GM12878 (cell line): ENCODE data around the gene SSBP3. TPM values are rescaled to one million over a fixed set of nuclear protein-coding genes. Genes with fewer than 3 reads are reported as not detected.
A peak's percentile ranks its signal among the peaks of the same experiment; 100 is the strongest.

Experiments used
- ATAC-seq: fragments of 200-7000 bp; cut with Tn5 transposase; 3 replicates; pipeline ENCODE4 v1.9.1; 2020; ENCODE audit warnings: mild to moderate bottlenecking, moderate library complexity
- BruUV-seq: library from RNA; stranded (reverse); fragments of 400-500 nt; replicated peaks from 2 replicates; lab custom pipeline; 2021; lab: Mats Ljungman, UMichigan
- CTCF ChIA-PET: fragments of 300-600 bp; sonication (Branson Sonifier 250); formaldehyde crosslinking; extraction: SDS; loops from one replicate; lab custom pipeline; 2021; ENCODE audit warnings: inconsistent platforms; lab: Yijun Ruan, JAX
- POLR2A ChIA-PET: fragments of 350-600 bp; formaldehyde crosslinking; extraction: SDS; loops from one replicate; lab custom pipeline; 2021; ENCODE audit warnings: inconsistent platforms; lab: Charles Lee
- RAD21 ChIA-PET: fragments of 300-600 bp; sonication (Branson Sonifier 250); formaldehyde crosslinking; loops from one replicate; lab custom pipeline; 2023; ENCODE audit warnings: antibody characterized with exemption; ENCODE audit not compliant: unreplicated experiment; lab: Charles Lee
- SMC1A ChIA-PET: fragments of 300-600 bp; sonication (Branson Sonifier 250); formaldehyde crosslinking; loops from one replicate; lab custom pipeline; 2023; ENCODE audit not compliant: unreplicated experiment, uncharacterized antibody; lab: Charles Lee
- DNase-seq: peaks from one replicate; pipeline ENCODE4 v3.0.0-alpha.2; 2011; ENCODE audit warnings: low read depth, low spot score
- FAIRE-seq: peaks from 3 replicates; lab custom pipeline; 2011; peaks lifted over from hg19 to GRCh38; lab: Jason Lieb, UNC
- H2AFZ ChIP-seq: 2 replicates; pipeline ENCODE4 v1.6.0; 2011; ENCODE audit warnings: low read depth, low read length, control low read depth; ENCODE audit not compliant: control insufficient read depth
- H3K27ac ChIP-seq: 2 replicates; pipeline ENCODE4 v1.5.1; 2011; ENCODE audit warnings: control low read depth; ENCODE audit not compliant: control insufficient read depth, insufficient read depth
- H3K27me3 ChIP-seq, 2 experiments: replicated peaks in 1 of 2; 2 replicates each; pipeline versions ENCODE4 v1.6.0 to v1.6.1; 2011; ENCODE audit warnings: low read length in 1 of 2; ENCODE audit not compliant: control insufficient read depth in 2 of 2, insufficient read depth in 2 of 2
- H3K36me3 ChIP-seq, 2 experiments: 2 replicates each; pipeline ENCODE4 v1.5.1; 2011; ENCODE audit warnings: low read length in 1 of 2; ENCODE audit not compliant: control insufficient read depth in 2 of 2, insufficient read depth in 2 of 2
- H3K4me1 ChIP-seq: 2 replicates; pipeline ENCODE4 v1.6.1; 2011; ENCODE audit warnings: mild to moderate bottlenecking, low read length, moderate library complexity, mixed read lengths; ENCODE audit not compliant: control insufficient read depth, insufficient read depth
- H3K4me2 ChIP-seq: 2 replicates; pipeline ENCODE4 v1.6.0; 2011; ENCODE audit warnings: control low read depth; ENCODE audit not compliant: control insufficient read depth, insufficient read depth
- H3K4me3 ChIP-seq: fragments of 200-600 bp; sonication (generic); 2 replicates; pipeline ENCODE4 v1.5.1; 2016
- H3K79me2 ChIP-seq: 2 replicates; pipeline ENCODE4 v1.6.0; 2011; ENCODE audit warnings: low read length; ENCODE audit not compliant: control insufficient read depth, insufficient read depth
- H3K9ac ChIP-seq: 2 replicates; pipeline ENCODE4 v1.8.0; 2011; ENCODE audit warnings: low read length, control low read depth, mixed read lengths; ENCODE audit not compliant: control insufficient read depth, insufficient read depth
- H3K9me3 ChIP-seq: replicated peaks from 3 replicates; pipeline ENCODE4 v1.5.1; 2011; ENCODE audit warnings: mild to moderate bottlenecking, low read length; ENCODE audit not compliant: control insufficient read depth, insufficient read depth
- H4K20me1 ChIP-seq: 2 replicates; pipeline ENCODE4 v1.6.0; 2011; ENCODE audit not compliant: control insufficient read depth, insufficient read depth
- FOS ChIP-seq: IDR thresholded peaks from 3 replicates; pipeline ENCODE4 v1.6.1; 2011; ENCODE audit warnings: borderline replicate concordance; ENCODE audit not compliant: insufficient read length; ENCODE audit errors: extremely low read depth
- GABPA ChIP-seq: IDR thresholded peaks from 2 replicates; pipeline ENCODE4 v1.6.1; 2014; ENCODE audit warnings: antibody characterized with exemption, low read depth, mild to moderate bottlenecking, inconsistent platforms
- MYC ChIP-seq: IDR thresholded peaks from 2 replicates; pipeline ENCODE4 v1.6.1; 2011; ENCODE audit warnings: mild to moderate bottlenecking, low read length, moderate library complexity, inconsistent platforms; ENCODE audit not compliant: insufficient read depth, insufficient replicate concordance, insufficient read length, severe bottlenecking
- NR2C1 ChIP-seq: fragments of 450-650 bp; IDR thresholded peaks from 2 replicates; pipeline ENCODE4 v1.6.1; 2017; ENCODE audit warnings: antibody characterized with exemption, mild to moderate bottlenecking, moderate library complexity
- RAD51 ChIP-seq: fragments of 450-650 bp; IDR thresholded peaks from 2 replicates; pipeline ENCODE4 v1.6.1; 2016; ENCODE audit warnings: moderate library complexity, mild to moderate bottlenecking, inconsistent platforms
- WGBS: methylation state at CpG from one replicate; pipeline ENCODE4 v1.1.6; 2016; ENCODE audit warnings: low lambda C conversion rate; ENCODE audit not compliant: insufficient replicate concordance, insufficient coverage; ENCODE audit errors: missing lambda C conversion rate; 5-methylcytosine and 5-hydroxymethylcytosine counted together
- in situ Hi-C: fragments of 300-500 bp; cut with MboI; formaldehyde crosslinking; loops from 9 replicates; pipeline ENCODE4 v1.14.3; 2018; ENCODE audit warnings: mixed read lengths
- intact Hi-C: fragments of 100-400 bp; cut with micrococcal nuclease; formaldehyde crosslinking; loops from one replicate; pipeline ENCODE4 v1.14.2; 2022; ENCODE audit not compliant: unreplicated experiment
- polyA plus RNA-seq, 11 experiments: library from polyadenylated mRNA; depleted of rRNA in 4 of 11; unstranded in 6 of 11; stranded (reverse) in 5 of 11; fragments of >200 nt; fragmentation: Nextera tagmentation in 4 of 11; fragmentation: Illumina TruSeq in 1 of 11; extraction: Ambion mirVana in 4 of 11; extraction: Trizol in 1 of 11; gene quantifications; 1 replicate in 1 of 11; 2 replicates in 10 of 11; pipeline versions ENCODE4 v1.2.1 to v1.2.3, GENCODE V29; 2011 to 2016; ENCODE audit warnings: inconsistent platforms in 2 of 11, missing spikeins in 2 of 11, low read depth in 1 of 11
- total RNA-seq, 4 experiments: library from RNA; depleted of rRNA in 3 of 4; stranded (reverse); fragments of >200 nt in 3 of 4; fragmentation: Illumina TruSeq in 1 of 4; extraction: Trizol in 1 of 4; gene quantifications; 2 replicates each; pipeline versions ENCODE4 v1.2.1 to v1.2.3, GENCODE V29; 2013 to 2021
- TF ChIP-seq, protein P1 (sequence below): IDR thresholded peaks from 2 replicates; pipeline ENCODE4 v1.6.1; 2011; ENCODE audit warnings: borderline replicate concordance, low read depth, mild to moderate bottlenecking, moderate library complexity, mixed read lengths, low read length; ENCODE audit not compliant: insufficient read depth; ENCODE audit errors: extremely low read length
- TF ChIP-seq, protein P2 (sequence below): fragments of 450-650 bp; IDR thresholded peaks from 2 replicates; pipeline ENCODE4 v1.6.1; 2016; ENCODE audit warnings: mild to moderate bottlenecking
- TF ChIP-seq, protein P3 (sequence below): IDR thresholded peaks from 2 replicates; pipeline ENCODE4 v1.6.1; 2012; ENCODE audit warnings: low read depth, low read length, improper control_type of control experiment
- TF ChIP-seq, protein P4 (sequence below): fragments of 450-650 bp; conservative IDR thresholded peaks from 2 replicates; pipeline ENCODE4 v1.6.1; 2017; ENCODE audit warnings: mild to moderate bottlenecking, moderate library complexity

SSBP3 gene
- total and polyA plus RNA-seq, 10 of the 15 experiments (the other 5 are each of a cell fraction or from before 2014, with no cell fraction given) = 4.1 to 51.7 (median 17.1) TPM

DNA sequence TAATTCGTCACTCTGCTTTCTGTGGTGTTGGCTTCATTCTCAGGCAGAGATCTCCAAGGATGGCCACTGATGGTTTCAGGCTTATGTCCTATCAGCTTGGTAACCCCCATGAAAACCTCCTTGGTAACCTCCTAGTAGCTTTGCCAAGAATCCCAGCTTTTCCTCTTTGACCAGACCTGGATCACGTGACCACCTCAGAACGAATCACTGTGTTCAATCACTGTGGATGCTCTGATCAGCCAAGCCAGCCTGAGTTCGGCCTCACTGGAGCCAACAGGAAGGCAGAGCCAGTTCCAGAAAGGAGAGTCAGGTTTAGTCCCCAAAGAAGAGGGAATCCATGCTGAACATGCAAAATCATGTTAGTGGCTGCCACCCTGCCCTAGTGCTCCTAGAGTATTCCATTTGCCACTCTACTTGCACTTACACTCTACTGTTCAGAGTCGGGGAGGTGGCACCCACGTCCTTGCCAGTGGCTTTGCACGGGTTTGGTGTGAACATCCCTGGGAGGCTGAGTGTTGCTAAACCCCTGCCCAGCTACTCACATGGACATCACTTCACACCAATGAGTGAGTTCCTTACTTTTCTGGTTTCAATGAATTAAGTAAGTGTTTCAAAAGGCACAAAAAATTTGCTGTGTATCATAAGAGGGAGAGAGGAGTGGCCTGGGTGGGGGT is 33.5 kb upstream of the SSBP3 start:
- H3K27me3 ChIP-seq = no peaks in the 10 kb centered on the region; a peak in 1 of 4 replicates
- ATAC-seq (no peak), DNase-seq (no peak), FAIRE-seq (no peak)
- ChIA-PET SMC1A (no interaction called here), RAD21 (no interaction called here), POLR2A (no interaction called here), CTCF (no interaction called here)
- H4K20me1 ChIP-seq = no peaks in the 10 kb centered on the region
- no peak for TF ChIP-seq NR2C1
- TF ChIP-seq, protein P1, sequence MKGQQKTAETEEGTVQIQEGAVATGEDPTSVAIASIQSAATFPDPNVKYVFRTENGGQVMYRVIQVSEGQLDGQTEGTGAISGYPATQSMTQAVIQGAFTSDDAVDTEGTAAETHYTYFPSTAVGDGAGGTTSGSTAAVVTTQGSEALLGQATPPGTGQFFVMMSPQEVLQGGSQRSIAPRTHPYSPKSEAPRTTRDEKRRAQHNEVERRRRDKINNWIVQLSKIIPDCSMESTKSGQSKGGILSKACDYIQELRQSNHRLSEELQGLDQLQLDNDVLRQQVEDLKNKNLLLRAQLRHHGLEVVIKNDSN = peak; percentile 27
- TF ChIP-seq, protein P2, sequence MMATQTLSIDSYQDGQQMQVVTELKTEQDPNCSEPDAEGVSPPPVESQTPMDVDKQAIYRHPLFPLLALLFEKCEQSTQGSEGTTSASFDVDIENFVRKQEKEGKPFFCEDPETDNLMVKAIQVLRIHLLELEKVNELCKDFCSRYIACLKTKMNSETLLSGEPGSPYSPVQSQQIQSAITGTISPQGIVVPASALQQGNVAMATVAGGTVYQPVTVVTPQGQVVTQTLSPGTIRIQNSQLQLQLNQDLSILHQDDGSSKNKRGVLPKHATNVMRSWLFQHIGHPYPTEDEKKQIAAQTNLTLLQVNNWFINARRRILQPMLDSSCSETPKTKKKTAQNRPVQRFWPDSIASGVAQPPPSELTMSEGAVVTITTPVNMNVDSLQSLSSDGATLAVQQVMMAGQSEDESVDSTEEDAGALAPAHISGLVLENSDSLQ = no peak
- no peak for TF ChIP-seq MYC
- TF ChIP-seq, protein P3, sequence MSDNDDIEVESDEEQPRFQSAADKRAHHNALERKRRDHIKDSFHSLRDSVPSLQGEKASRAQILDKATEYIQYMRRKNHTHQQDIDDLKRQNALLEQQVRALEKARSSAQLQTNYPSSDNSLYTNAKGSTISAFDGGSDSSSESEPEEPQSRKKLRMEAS = no peak
- no peak for TF ChIP-seq FOS
- TF ChIP-seq, protein P4, sequence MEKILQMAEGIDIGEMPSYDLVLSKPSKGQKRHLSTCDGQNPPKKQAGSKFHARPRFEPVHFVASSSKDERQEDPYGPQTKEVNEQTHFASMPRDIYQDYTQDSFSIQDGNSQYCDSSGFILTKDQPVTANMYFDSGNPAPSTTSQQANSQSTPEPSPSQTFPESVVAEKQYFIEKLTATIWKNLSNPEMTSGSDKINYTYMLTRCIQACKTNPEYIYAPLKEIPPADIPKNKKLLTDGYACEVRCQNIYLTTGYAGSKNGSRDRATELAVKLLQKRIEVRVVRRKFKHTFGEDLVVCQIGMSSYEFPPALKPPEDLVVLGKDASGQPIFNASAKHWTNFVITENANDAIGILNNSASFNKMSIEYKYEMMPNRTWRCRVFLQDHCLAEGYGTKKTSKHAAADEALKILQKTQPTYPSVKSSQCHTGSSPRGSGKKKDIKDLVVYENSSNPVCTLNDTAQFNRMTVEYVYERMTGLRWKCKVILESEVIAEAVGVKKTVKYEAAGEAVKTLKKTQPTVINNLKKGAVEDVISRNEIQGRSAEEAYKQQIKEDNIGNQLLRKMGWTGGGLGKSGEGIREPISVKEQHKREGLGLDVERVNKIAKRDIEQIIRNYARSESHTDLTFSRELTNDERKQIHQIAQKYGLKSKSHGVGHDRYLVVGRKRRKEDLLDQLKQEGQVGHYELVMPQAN = no peak
- peak; percentile 56; the same call in 1 of the 2 replicates for TF ChIP-seq RAD51
- TF ChIP-seq GABPA = no peak
- H3K9ac ChIP-seq = no peak overlapping the region
- BruUV-seq = no TSS peak
- in situ Hi-C loops = no loop called here
- no peak overlapping the region for H3K27ac ChIP-seq
- no peaks in the 10 kb centered on the region for H3K79me2 ChIP-seq
- no peak overlapping the region for H3K4me3 ChIP-seq
- H3K9me3 ChIP-seq = no peaks in the 10 kb centered on the region
- H3K4me2 ChIP-seq = no peak overlapping the region
- 40% methylated on average over 7 of the region's 7 CpGs for WGBS
- H2AFZ ChIP-seq = no peak overlapping the region
- intact Hi-C loops = no loop called here
- H3K36me3 ChIP-seq = no peaks in the 10 kb centered on the region
- H3K4me1 ChIP-seq = no peaks in the 10 kb centered on the region
